ENCODE data around the gene ENTPD2. TPM values are rescaled to one million over a fixed set of nuclear protein-coding genes. Genes with fewer than 3 reads are reported as not detected.

Gene ENTPD2
- total and polyA plus RNA-seq, 9 of the 15 experiments (the other 6 are each of a cell fraction or from before 2014, with no cell fraction given) = 0.04 to 0.60 (median 0.14) TPM; not detected in 4

- TF ChIP-seq JUN (IDR thresholded peaks at IDR 0.05; ENCODE audit: borderline replicate concordance, low read depth, low read length) = no peak
- TF ChIP-seq JUN (CRISPR knock-in tag; IDR thresholded peaks at IDR 0.05; ENCODE audit: borderline replicate concordance) = 0 out of 2 replicates have a peak, but pooled peaks have one; percentile 6
- no peak for TF ChIP-seq SMARCA4 (IDR thresholded peaks at IDR 0.05)
- TF ChIP-seq NFIC (IDR thresholded peaks at IDR 0.05) = no peak
- TF ChIP-seq RAD21 (CRISPR knock-in tag; conservative IDR thresholded peaks at IDR 0.05 in 1 of 2, IDR thresholded peaks at IDR 0.05 in 1 of 2) = peak; percentile 15 to 49; a peak in 3 of 4 replicates
- TF ChIP-seq CEBPB (tag; IDR thresholded peaks at IDR 0.05) = no peak
- peak; percentile 96 for TF ChIP-seq BCOR (IDR thresholded peaks at IDR 0.05)
- no peak for TF ChIP-seq HOXB6 (CRISPR knock-in tag; IDR thresholded peaks at IDR 0.05; ENCODE audit: borderline replicate concordance)
These were observed 24.6 kb downstream of the ENTPD2 start (continued) for GRCh38 chr9:137029058-137029936.

GRCh38 chr9:137028263-137029057 lies 25.4 kb downstream of the ENTPD2 start:
- Histone ChIP-seq H3K4me2 (ENCODE audit: insufficient read depth, low read length) (peak overlapping the region; percentile 86), H3K27me3 (ENCODE audit: control insufficient read depth in 2 of 2, insufficient read depth in 2 of 2, low read length in 2 of 2) (no peaks in the 10 kb centered on the region), H3K9me3 (replicated peaks; ENCODE audit: control insufficient read depth, insufficient read depth, low read depth, low read length) (no peaks in the 10 kb centered on the region), H3K27ac (ENCODE audit: extremely low read depth, low read depth, low read length) (peak overlapping the region; percentile 57; the same call in 2 of the 3 replicates), H3K4me1 (replicated peaks in 1 of 2; ENCODE audit: control insufficient read depth in 2 of 2, insufficient read depth in 2 of 2, low read length in 2 of 2) (peaks cover 9 to 92% of the 10 kb centered on the region in 2 experiments; a peak in 4 of 5 replicates), H3K9ac (ENCODE audit: insufficient read depth in 1 of 2, low read depth in 2 of 2, low read length in 2 of 2) (peak overlapping the region; percentile 69 to 92), H3K36me3 (ENCODE audit: control insufficient read depth, insufficient read depth, low read length) (no peaks in the 10 kb centered on the region), H3K79me2 (ENCODE audit: control insufficient read depth, insufficient read depth, low read length) (peaks cover 3% of the 10 kb centered on the region; the same call in 1 of the 3 replicates), H4K20me1 (replicated peaks; ENCODE audit: control insufficient read depth, insufficient read depth, low read length) (no peaks in the 10 kb centered on the region), H3K4me3 (peak overlapping the region; percentile 66), H2AFZ (ENCODE audit: low read depth, low read length) (peak overlapping the region; percentile 93), H3K9me1 (ENCODE audit: control insufficient read depth, insufficient read depth, low read length) (no peaks in the 10 kb centered on the region)
- intact Hi-C loops (cut with micrococcal nuclease) (loop anchor here (1.0 to 2.0 kb wide), 2 partner anchors 84 to 241 kb away; partner anchors contain the start of genes C8G and FBXW5), in situ Hi-C loops (cut with MboI) (no loop called here)
- DNase-seq (ENCODE audit: extremely low read depth in 1 of 4, low spot score in 3 of 4) = peak; percentile 80 to 92 (median 84)
- CTCF ChIA-PET (ENCODE audit: low intra/inter-chr PET ratio) = interaction anchor here (0.6 to 3.0 kb wide), 4 partner anchors 80 to 237 kb away, joined by 3 to 17 read pairs (median 6); partner anchors contain the start of gene TMEM141
- no TSS peak for BruUV-seq (replicated peaks)
- POLR2A ChIA-PET = interaction anchor here (0.6 to 1.0 kb wide), 3 partner anchors 9 to 610 kb away, joined by 3 to 4 read pairs (median 3); no protein-coding TSS in a partner anchor
- ATAC-seq = peak; percentile 81
- FAIRE-seq = peak; percentile 26
- WGBS (ENCODE audit: insufficient coverage, low coverage, missing lambda C conversion rate) = under 1% methylated on average over 43 of the region's 98 CpGs
- TF ChIP-seq STAG1 (CRISPR knock-in tag; IDR thresholded peaks at IDR 0.05; ENCODE audit: borderline replicate concordance) = no peak
- TF ChIP-seq FOXP1 (CRISPR knock-in tag; IDR thresholded peaks at IDR 0.05) = peak; percentile 66; the same call in 1 of the 2 replicates
- TF ChIP-seq NR2C2 (CRISPR knock-in tag; IDR thresholded peaks at IDR 0.05) = no peak
- TF ChIP-seq NR2C2 (tag; IDR thresholded peaks at IDR 0.05) = 0 out of 2 replicates have a peak, but pooled peaks have one; percentile 2
- no peak for TF ChIP-seq ZNF384 (IDR thresholded peaks at IDR 0.05; ENCODE audit: low read depth, low read length)
- TF ChIP-seq HMG20A (CRISPR knock-in tag; conservative IDR thresholded peaks at IDR 0.05) = no peak
- peak; percentile 64 to 85 for TF ChIP-seq E2F6 (IDR thresholded peaks at IDR 0.05; ENCODE audit: borderline replicate concordance in 1 of 2, extremely low read depth in 1 of 2, insufficient read depth in 1 of 2, insufficient read length in 1 of 2, low read depth in 1 of 2, low read length in 1 of 2, poor library complexity in 1 of 2, severe bottlenecking in 1 of 2)
- no peak for TF ChIP-seq FOS (IDR thresholded peaks at IDR 0.05; ENCODE audit: extremely low read depth, insufficient read length)
- TF ChIP-seq ZNF23 (CRISPR knock-in tag; IDR thresholded peaks at IDR 0.05) = no peak
- no peak for TF ChIP-seq ZNF436 (CRISPR knock-in tag; IDR thresholded peaks at IDR 0.05)

Measured in K562 (cell line).